Measurements from ENCODE around the gene MRPL41. TPM values are rescaled to one million over a fixed set of nuclear protein-coding genes. Genes with fewer than 3 reads are reported as not detected.

The MRPL41 gene
- total and polyA plus RNA-seq, 2 experiments from 2014 or later, result 32.8 to 146 TPM

GRCh38 chr9:137534256-137535119, 17.2 kb upstream of the MRPL41 start:
- DNase-seq (ENCODE audit: low spot score) (peak; percentile 84), ATAC-seq (peak; percentile 88)
- Histone ChIP-seq H4K20me1 (replicated peaks; ENCODE audit: insufficient read depth) (no peaks in the 10 kb centered on the region), H3K4me3 (no peak overlapping the region), H2AFZ (peak overlapping the region; percentile 85), H3K79me2 (replicated peaks; ENCODE audit: insufficient read depth) (no peaks in the 10 kb centered on the region), H3K9me2 (ENCODE audit: insufficient read depth) (no peaks in the 10 kb centered on the region), H3K4me2 (no peak overlapping the region), H3K4me1 (ENCODE audit: insufficient read depth) (no peaks in the 10 kb centered on the region), H3F3A (replicated peaks; ENCODE audit: low read depth) (0 out of 2 replicates have a peak, but pooled peaks cover 5% of the 10 kb centered on the region), H3K27me3 (ENCODE audit: insufficient read depth) (no peaks in the 10 kb centered on the region), H3K36me3 (ENCODE audit: insufficient read depth) (no peaks in the 10 kb centered on the region; the same call in 1 of the 2 replicates), H3K27ac (ENCODE audit: low read depth) (no peak overlapping the region)
- no peaks in the 10 kb centered on the region; the same call in 2 of the 3 replicates for H3K4me1 Mint-ChIP-seq
- no peak overlapping the region for H3K4me3 Mint-ChIP-seq
- TF ChIP-seq CTCF (conservative IDR thresholded peaks at IDR 0.05; ENCODE audit: low read depth in 2 of 2) (peak; percentile 65 to 66), STAT1 (IDR thresholded peaks at IDR 0.05; ENCODE audit: unreplicated experiment) (no peak)
- H3K27ac Mint-ChIP-seq, result no peak overlapping the region
- peaks cover 22% of the 10 kb centered on the region for H3K9me3 Mint-ChIP-seq
- H3K27me3 Mint-ChIP-seq (ENCODE audit: insufficient read depth, low read depth, poor library complexity), result peaks cover 10% of the 10 kb centered on the region
- H3K36me3 Mint-ChIP-seq (ENCODE audit: low read depth), result peaks cover 8% of the 10 kb centered on the region; the same call in 2 of the 3 replicates

- Histone ChIP-seq H3K27me3 (ENCODE audit: insufficient read depth) (no peaks in the 10 kb centered on the region), H3K4me1 (ENCODE audit: insufficient read depth) (no peaks in the 10 kb centered on the region), H3K27ac (ENCODE audit: low read depth) (no peak overlapping the region), H2AFZ (peak overlapping the region; percentile 85), H4K20me1 (replicated peaks; ENCODE audit: insufficient read depth) (no peaks in the 10 kb centered on the region), H3K9me2 (ENCODE audit: insufficient read depth) (no peaks in the 10 kb centered on the region), H3K4me2 (no peak overlapping the region), H3K4me3 (no peak overlapping the region), H3K79me2 (replicated peaks; ENCODE audit: insufficient read depth) (no peaks in the 10 kb centered on the region), H3K36me3 (ENCODE audit: insufficient read depth) (no peaks in the 10 kb centered on the region; the same call in 1 of the 2 replicates), H3F3A (replicated peaks; ENCODE audit: low read depth) (0 out of 2 replicates have a peak, but pooled peaks cover 5% of the 10 kb centered on the region)
- no peak for DNase-seq (ENCODE audit: low spot score)
- no peak overlapping the region for H3K27ac Mint-ChIP-seq
- no peak overlapping the region for H3K4me3 Mint-ChIP-seq
- H3K27me3 Mint-ChIP-seq (ENCODE audit: insufficient read depth, low read depth, poor library complexity), result peaks cover 10% of the 10 kb centered on the region
- H3K9me3 Mint-ChIP-seq, result peaks cover 22% of the 10 kb centered on the region
- H3K36me3 Mint-ChIP-seq (ENCODE audit: low read depth), result peaks cover 8% of the 10 kb centered on the region; the same call in 2 of the 3 replicates
- no peaks in the 10 kb centered on the region; the same call in 2 of the 3 replicates for H3K4me1 Mint-ChIP-seq
- no peak for ATAC-seq
- TF ChIP-seq STAT1 (IDR thresholded peaks at IDR 0.05; ENCODE audit: unreplicated experiment), result no peak
- no peak for TF ChIP-seq CREB1 (CRISPR knock-in tag; IDR thresholded peaks at IDR 0.05; ENCODE audit: low read depth)
- no peak for TF ChIP-seq POLR2AphosphoS5 (IDR thresholded peaks at IDR 0.05; ENCODE audit: low read depth)
- TF ChIP-seq, protein P1, sequence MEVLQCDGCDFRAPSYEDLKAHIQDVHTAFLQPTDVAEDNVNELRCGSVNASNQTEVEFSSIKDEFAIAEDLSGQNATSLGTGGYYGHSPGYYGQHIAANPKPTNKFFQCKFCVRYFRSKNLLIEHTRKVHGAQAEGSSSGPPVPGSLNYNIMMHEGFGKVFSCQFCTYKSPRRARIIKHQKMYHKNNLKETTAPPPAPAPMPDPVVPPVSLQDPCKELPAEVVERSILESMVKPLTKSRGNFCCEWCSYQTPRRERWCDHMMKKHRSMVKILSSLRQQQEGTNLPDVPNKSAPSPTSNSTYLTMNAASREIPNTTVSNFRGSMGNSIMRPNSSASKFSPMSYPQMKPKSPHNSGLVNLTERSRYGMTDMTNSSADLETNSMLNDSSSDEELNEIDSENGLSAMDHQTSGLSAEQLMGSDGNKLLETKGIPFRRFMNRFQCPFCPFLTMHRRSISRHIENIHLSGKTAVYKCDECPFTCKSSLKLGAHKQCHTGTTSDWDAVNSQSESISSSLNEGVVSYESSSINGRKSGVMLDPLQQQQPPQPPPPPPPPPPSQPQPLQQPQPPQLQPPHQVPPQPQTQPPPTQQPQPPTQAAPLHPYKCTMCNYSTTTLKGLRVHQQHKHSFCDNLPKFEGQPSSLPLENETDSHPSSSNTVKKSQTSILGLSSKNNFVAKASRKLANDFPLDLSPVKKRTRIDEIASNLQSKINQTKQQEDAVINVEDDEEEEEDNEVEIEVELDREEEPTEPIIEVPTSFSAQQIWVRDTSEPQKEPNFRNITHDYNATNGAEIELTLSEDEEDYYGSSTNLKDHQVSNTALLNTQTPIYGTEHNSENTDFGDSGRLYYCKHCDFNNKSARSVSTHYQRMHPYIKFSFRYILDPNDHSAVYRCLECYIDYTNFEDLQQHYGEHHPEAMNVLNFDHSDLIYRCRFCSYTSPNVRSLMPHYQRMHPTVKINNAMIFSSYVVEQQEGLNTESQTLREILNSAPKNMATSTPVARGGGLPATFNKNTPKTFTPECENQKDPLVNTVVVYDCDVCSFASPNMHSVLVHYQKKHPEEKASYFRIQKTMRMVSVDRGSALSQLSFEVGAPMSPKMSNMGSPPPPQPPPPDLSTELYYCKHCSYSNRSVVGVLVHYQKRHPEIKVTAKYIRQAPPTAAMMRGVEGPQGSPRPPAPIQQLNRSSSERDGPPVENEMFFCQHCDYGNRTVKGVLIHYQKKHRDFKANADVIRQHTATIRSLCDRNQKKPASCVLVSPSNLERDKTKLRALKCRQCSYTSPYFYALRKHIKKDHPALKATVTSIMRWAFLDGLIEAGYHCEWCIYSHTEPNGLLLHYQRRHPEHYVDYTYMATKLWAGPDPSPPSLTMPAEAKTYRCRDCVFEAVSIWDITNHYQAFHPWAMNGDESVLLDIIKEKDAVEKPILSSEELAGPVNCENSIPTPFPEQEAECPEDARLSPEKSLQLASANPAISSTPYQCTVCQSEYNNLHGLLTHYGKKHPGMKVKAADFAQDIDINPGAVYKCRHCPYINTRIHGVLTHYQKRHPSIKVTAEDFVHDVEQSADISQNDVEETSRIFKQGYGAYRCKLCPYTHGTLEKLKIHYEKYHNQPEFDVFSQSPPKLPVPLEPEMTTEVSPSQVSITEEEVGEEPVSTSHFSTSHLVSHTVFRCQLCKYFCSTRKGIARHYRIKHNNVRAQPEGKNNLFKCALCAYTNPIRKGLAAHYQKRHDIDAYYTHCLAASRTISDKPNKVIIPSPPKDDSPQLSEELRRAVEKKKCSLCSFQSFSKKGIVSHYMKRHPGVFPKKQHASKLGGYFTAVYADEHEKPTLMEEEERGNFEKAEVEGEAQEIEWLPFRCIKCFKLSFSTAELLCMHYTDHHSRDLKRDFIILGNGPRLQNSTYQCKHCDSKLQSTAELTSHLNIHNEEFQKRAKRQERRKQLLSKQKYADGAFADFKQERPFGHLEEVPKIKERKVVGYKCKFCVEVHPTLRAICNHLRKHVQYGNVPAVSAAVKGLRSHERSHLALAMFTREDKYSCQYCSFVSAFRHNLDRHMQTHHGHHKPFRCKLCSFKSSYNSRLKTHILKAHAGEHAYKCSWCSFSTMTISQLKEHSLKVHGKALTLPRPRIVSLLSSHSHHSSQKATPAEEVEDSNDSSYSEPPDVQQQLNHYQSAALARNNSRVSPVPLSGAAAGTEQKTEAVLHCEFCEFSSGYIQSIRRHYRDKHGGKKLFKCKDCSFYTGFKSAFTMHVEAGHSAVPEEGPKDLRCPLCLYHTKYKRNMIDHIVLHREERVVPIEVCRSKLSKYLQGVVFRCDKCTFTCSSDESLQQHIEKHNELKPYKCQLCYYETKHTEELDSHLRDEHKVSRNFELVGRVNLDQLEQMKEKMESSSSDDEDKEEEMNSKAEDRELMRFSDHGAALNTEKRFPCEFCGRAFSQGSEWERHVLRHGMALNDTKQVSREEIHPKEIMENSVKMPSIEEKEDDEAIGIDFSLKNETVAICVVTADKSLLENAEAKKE (CRISPR knock-in tag; IDR thresholded peaks at IDR 0.05), result no peak
- TF ChIP-seq ZNF331 (CRISPR knock-in tag; IDR thresholded peaks at IDR 0.05; ENCODE audit: low read depth), result no peak
- TF ChIP-seq, protein P2, sequence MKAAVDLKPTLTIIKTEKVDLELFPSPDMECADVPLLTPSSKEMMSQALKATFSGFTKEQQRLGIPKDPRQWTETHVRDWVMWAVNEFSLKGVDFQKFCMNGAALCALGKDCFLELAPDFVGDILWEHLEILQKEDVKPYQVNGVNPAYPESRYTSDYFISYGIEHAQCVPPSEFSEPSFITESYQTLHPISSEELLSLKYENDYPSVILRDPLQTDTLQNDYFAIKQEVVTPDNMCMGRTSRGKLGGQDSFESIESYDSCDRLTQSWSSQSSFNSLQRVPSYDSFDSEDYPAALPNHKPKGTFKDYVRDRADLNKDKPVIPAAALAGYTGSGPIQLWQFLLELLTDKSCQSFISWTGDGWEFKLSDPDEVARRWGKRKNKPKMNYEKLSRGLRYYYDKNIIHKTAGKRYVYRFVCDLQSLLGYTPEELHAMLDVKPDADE (IDR thresholded peaks at IDR 0.05), result no peak
- TF ChIP-seq JUNB (IDR thresholded peaks at IDR 0.05; ENCODE audit: unreplicated experiment), result no peak
These were observed 16.6 kb upstream of the MRPL41 start for GRCh38 chr9:137535120-137535428.
